Naive B cell (primary cell): ENCODE measurements around the gene PLCXD1. TPM values are rescaled to one million over a fixed set of nuclear protein-coding genes. Genes with fewer than 3 reads are reported as not detected.
"Not testable (repeated sequence)": the region's sequence is repeated elsewhere in the genome, so short reads cannot be mapped to it uniquely, and the experiment has no call there.

Source experiments
- ATAC-seq, 2 donors: fragments of 150-1000 bp; cut with Tn5 transposase; 2 replicates each; pipeline ENCODE4 v1.10.0; 2021; ENCODE audit warnings: low read depth in 2 of 2, mild to moderate bottlenecking in 2 of 2, moderate library complexity in 2 of 2
- DNase-seq: peaks from one replicate; pipeline ENCODE4 v3.0.0; 2022
- H3K27ac Mint-ChIP-seq, 6 donors: one replicate each; pipeline ENCODE4 v1.8.0; 2020 to 2022; ENCODE audit warnings: mild to moderate bottlenecking in 6 of 6, mixed read lengths in 6 of 6, moderate library complexity in 5 of 6, inconsistent platforms in 2 of 6
- H3K27me3 Mint-ChIP-seq, 3 donors: one replicate each; pipeline ENCODE4 v1.8.0; 2021 to 2022; ENCODE audit warnings: mixed read lengths in 3 of 3, mild to moderate bottlenecking in 1 of 3
- H3K36me3 Mint-ChIP-seq, 2 donors: one replicate each; pipeline ENCODE4 v1.8.0; 2020 to 2022; ENCODE audit warnings: mixed read lengths in 2 of 2, inconsistent platforms in 1 of 2, mild to moderate bottlenecking in 1 of 2
- H3K4me1 Mint-ChIP-seq, 3 donors: one replicate each; pipeline ENCODE4 v1.8.0; 2020 to 2022; ENCODE audit warnings: mixed read lengths in 3 of 3, inconsistent platforms in 1 of 3, mild to moderate bottlenecking in 1 of 3, moderate library complexity in 1 of 3
- H3K4me3 Mint-ChIP-seq, 8 donors: one replicate each; pipeline ENCODE4 v1.8.0; 2020 to 2022; ENCODE audit warnings: mild to moderate bottlenecking in 8 of 8, mixed read lengths in 8 of 8, moderate library complexity in 8 of 8, inconsistent platforms in 2 of 8
- H3K9me3 Mint-ChIP-seq, 7 donors: one replicate each; pipeline ENCODE4 v1.8.0; 2020 to 2022; ENCODE audit warnings: mixed read lengths in 7 of 7, mild to moderate bottlenecking in 5 of 7, inconsistent platforms in 2 of 7, moderate library complexity in 1 of 7
- polyA plus RNA-seq, 6 donors: library from polyadenylated mRNA; unstranded; fragments of 300-500 nt; fragmentation: Illumina TruSeq; gene quantifications; one replicate each; pipeline ENCODE4 v1.2.3, GENCODE V29; 2021; ENCODE audit warnings: low read depth in 6 of 6

PLCXD1 gene
- polyA plus RNA-seq, 6 donors from 2014 or later: 2.6 to 6.5 (median 4.8) TPM; not detected in 1

DNA sequence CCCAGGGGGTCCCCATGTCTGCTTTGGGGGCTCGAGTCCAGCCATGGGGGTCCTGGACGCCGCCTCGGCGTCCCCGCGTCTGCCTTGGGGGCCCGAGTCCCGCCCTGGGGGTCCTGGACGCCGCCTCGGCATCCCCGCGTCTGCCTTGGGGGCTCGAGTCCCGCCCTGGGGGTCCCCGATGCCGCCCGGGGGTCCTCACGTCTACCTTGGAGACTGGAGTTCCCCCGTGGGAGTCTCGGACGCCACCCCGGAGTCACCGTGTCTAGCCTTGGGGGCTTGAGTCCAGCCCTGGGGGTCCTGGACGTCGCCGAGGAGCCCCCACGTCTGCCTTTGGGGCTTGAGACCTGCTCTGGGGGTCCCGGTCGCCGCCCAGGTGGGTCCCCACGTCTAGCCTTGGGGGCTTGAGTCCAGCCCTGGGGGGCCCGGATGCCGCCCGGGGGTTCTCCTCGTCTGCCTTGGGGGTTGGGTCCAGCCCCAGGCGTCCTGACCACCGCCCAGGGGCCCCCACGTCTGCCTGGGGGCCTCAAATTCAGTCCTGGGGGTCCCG, 38.5 kb downstream of the PLCXD1 start:
- DNase-seq: no peak
- H3K4me3 Mint-ChIP-seq: peak overlapping the region; percentile 72 to 93 (median 84)
- H3K9me3 Mint-ChIP-seq: peaks cover 0 to 3% (median 0%) of the 10 kb centered on the region in 7 donors

DNA sequence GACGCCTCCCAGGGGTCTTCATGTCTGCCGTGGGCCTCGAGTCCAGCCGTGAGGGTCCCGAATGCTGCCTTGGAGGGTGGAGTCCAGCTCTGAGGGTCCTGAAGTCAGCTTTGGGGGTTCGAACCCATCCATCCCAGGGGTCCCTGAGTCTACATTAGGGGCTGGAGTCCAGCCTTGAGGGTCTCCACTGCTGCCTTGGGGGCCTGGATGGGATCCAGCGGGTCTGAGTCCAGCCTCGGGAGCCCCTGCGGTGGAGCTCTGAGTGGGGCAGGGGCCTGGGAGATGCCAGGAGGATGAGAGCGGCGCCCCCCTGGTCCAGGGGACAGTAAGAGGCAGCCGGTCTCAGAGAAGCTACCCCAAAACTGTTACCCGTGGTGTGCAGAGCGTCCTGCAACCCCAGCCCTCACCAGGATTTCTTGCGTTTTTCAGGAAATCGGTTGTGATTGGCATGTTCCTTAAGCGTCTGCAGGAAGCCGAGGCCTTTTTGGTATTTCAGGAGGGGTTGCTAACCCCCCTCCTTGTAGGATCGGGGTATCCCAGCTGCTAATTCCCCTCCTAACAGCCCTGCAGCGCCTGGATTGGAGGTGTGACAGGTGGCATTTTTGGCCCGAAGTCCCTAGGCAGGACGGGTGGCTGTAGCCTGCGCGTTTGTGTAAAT, 39.1 kb downstream of the PLCXD1 start:
- DNase-seq (no peak), ATAC-seq (no peak)
- peak overlapping the region in 5 of 6 donors; percentile 44 to 91 (median 56) for H3K27ac Mint-ChIP-seq
- H3K27me3 Mint-ChIP-seq: peaks cover 0 to 4% (median 4%) of the 10 kb centered on the region in 3 donors
- peaks cover 0 to 7% of the 10 kb centered on the region in 2 donors for H3K36me3 Mint-ChIP-seq
- peak overlapping the region; percentile 72 to 91 (median 84) for H3K4me3 Mint-ChIP-seq
- peaks cover 0 to 3% (median 0%) of the 10 kb centered on the region in 7 donors for H3K9me3 Mint-ChIP-seq
- H3K4me1 Mint-ChIP-seq: peaks cover 25 to 36% (median 30%) of the 10 kb centered on the region in 3 donors

More for the DNA sequence above, 38.5 kb downstream of the PLCXD1 start:
- Mint-ChIP-seq H3K4me1 (peaks cover 25 to 30% (median 30%) of the 10 kb centered on the region in 3 donors), H3K27ac (peak overlapping the region in 2 of 6 donors; percentile 84 to 91), H3K36me3 (peaks cover 0 to 7% of the 10 kb centered on the region in 2 donors), H3K27me3 (peaks cover 0 to under 1% (median under 1%) of the 10 kb centered on the region in 3 donors)
- ATAC-seq: no peak

DNA sequence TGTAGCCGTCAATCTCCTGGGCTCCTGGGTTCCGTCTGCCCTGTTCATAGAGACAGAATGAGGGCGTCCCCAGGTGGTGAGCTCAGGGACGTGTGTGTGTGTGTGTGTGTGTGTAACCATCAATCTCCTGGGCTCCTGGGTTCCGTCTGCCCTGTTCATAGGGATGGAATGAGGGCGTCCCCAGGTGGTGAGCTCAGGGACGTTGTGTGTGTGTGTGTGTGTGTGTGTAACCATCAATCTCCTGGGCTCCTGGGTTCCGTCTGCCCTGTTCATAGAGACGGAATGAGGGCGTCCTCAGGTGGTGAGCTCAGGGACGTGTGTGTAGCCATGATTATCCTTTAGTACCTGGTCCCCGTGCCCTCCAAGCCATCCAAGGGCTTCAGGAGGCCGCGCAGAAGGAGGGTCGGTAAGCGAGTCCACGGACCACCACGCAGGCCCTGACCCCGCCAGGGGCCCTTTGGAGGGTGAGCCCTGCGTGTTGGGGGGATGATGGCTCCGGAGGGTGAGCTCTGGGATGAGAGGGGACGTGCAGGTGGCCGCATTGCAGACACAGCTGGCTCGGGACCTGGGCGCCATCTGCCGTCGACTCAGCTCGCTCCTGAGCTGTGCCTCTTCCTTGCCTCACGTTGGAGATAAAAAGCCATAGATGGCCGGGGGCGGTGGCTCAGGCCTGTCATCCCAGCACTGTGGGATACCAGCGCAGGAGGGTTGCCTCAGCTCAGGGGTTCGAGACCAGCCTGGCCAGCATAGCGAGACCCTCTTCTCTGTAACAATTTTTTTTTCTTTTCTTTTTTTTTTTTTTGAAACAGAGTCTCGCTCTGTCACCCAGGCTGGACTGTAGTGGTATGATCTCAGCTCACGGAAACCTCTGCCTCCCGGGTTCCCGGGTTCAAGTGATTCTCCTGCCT, 42.8 kb downstream of the PLCXD1 start:
- H3K4me3 Mint-ChIP-seq: peak overlapping the region in 4 of 8 donors; percentile 51 to 78 (median 69)
- ATAC-seq (peak; percentile 1 to 22), DNase-seq (no peak)
- peaks cover 18 to 33% (median 24%) of the 10 kb centered on the region in 3 donors for H3K4me1 Mint-ChIP-seq
- no peaks in the 10 kb centered on the region for H3K9me3 Mint-ChIP-seq
- H3K27ac Mint-ChIP-seq: peak overlapping the region in 5 of 6 donors; percentile 51 to 96 (median 88)
- peaks cover 0 to 4% (median 4%) of the 10 kb centered on the region in 3 donors for H3K27me3 Mint-ChIP-seq
- no peaks in the 10 kb centered on the region for H3K36me3 Mint-ChIP-seq

- DNase-seq, H3K36me3 Mint-ChIP-seq, H3K27me3 Mint-ChIP-seq, H3K27ac Mint-ChIP-seq, H3K9me3 Mint-ChIP-seq: not testable (repeated sequence)
- peak overlapping the region in 3 of 8 donors; percentile 15 to 77 (median 33) for H3K4me3 Mint-ChIP-seq
- ATAC-seq: peak in 1 of 2 donors; percentile 24
- H3K4me1 Mint-ChIP-seq: peaks cover 22 to 33% (median 24%) of the 10 kb centered on the region in 3 donors
Observed at GRCh38 chrX:324664-325063, 43.5 kb downstream of the PLCXD1 start.

DNA sequence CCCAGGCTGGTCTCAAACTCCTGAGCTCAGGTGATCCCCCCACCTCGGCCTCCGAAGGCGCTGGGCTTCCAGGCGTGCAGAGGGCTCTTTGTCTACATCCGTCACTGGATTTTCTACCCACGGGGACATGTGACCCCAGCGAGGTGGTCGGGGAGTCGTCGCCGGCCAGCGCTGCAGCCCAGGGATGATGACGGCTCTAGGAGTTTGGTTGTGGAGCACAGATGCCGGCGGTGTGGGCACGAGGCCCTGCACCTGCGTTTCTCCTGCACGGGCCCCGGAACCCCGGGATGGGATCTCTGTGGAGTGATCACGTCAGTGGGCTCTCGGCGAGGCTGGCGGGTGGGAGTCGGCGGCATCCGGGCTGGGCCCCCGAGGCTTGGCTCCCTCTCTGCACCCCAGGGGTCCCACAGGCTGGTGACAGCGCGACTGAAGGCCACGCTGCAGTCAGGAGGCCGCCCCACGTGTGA, 46.5 kb downstream of the PLCXD1 start:
- Mint-ChIP-seq H3K9me3 (no peaks in the 10 kb centered on the region), H3K36me3 (no peaks in the 10 kb centered on the region), H3K4me3 (no peak overlapping the region), H3K27me3 (peaks cover 0 to 10% (median 4%) of the 10 kb centered on the region in 3 donors), H3K4me1 (peaks cover 16 to 28% (median 17%) of the 10 kb centered on the region in 3 donors), H3K27ac (no peak overlapping the region)
- DNase-seq (no peak), ATAC-seq (no peak)

- DNase-seq: no peak
- no peaks in the 10 kb centered on the region for H3K36me3 Mint-ChIP-seq
- peaks cover 0 to 10% (median 4%) of the 10 kb centered on the region in 3 donors for H3K27me3 Mint-ChIP-seq
- no peaks in the 10 kb centered on the region for H3K9me3 Mint-ChIP-seq
- no peak for ATAC-seq
- H3K4me1 Mint-ChIP-seq: peaks cover 5 to 14% (median 8%) of the 10 kb centered on the region in 3 donors
- H3K27ac Mint-ChIP-seq: no peak overlapping the region
- no peak overlapping the region for H3K4me3 Mint-ChIP-seq
Observed at GRCh38 chrX:329291-329910, 48.2 kb downstream of the PLCXD1 start.

DNA sequence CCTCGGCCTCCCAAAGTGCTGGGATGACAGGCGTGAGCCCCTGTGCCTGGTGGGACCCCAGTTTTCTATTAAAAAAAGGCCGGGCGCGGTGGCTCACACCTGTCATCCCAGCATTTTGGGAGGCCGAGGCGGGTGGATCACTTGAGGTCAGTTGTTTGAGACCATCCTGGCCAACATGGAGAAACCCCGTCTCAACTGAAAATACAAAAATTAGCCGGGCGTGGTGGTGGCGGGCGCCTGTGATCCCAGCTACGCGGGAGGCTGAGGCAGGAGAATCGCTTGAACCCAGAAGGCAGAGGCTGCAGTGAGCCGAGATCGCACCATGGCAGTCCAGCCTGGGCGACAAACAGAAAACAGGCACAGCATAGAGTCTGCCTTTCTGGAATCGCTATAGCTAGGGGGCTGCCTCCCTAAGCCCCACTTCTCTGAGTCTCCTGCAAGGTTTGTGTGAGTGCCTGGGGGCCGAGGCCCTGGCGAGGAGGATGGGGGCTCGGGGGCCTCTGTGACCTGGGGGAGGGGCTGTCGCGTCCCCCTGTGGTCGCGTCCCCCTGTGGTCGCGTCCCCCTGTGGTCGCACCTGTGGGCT, 49.1 kb downstream of the PLCXD1 start:
- DNase-seq, H3K9me3 Mint-ChIP-seq, ATAC-seq, H3K27ac Mint-ChIP-seq, H3K27me3 Mint-ChIP-seq, H3K36me3 Mint-ChIP-seq, H3K4me1 Mint-ChIP-seq: not testable (repeated sequence)
- H3K4me3 Mint-ChIP-seq: peak overlapping the region in 2 of 8 donors; percentile 54 to 70

- Mint-ChIP-seq H3K27ac (no peak overlapping the region), H3K36me3 (no peaks in the 10 kb centered on the region), H3K27me3 (peaks cover 0 to 6% (median 0%) of the 10 kb centered on the region in 3 donors), H3K9me3 (no peaks in the 10 kb centered on the region), H3K4me3 (peak overlapping the region in 1 of 8 donors; percentile 54), H3K4me1 (peaks cover 5 to 8% (median 5%) of the 10 kb centered on the region in 3 donors)
- no peak for DNase-seq
- ATAC-seq: no peak
Observed at GRCh38 chrX:330726-331150, 49.6 kb downstream of the PLCXD1 start.

GRCh38 chrX:331151-331824, 50.1 kb downstream of the PLCXD1 start:
- Mint-ChIP-seq H3K27ac (peak overlapping the region in 1 of 6 donors; percentile 36), H3K4me1 (peaks cover 8% of the 10 kb centered on the region in 3 donors), H3K9me3 (no peaks in the 10 kb centered on the region), H3K4me3 (peak overlapping the region in 4 of 8 donors; percentile 38 to 74 (median 54)), H3K36me3 (peaks cover 2 to 4% of the 10 kb centered on the region in 2 donors), H3K27me3 (peaks cover 0 to 6% (median 0%) of the 10 kb centered on the region in 3 donors)
- DNase-seq (no peak), ATAC-seq (peak; percentile 64 to 73)

DNA sequence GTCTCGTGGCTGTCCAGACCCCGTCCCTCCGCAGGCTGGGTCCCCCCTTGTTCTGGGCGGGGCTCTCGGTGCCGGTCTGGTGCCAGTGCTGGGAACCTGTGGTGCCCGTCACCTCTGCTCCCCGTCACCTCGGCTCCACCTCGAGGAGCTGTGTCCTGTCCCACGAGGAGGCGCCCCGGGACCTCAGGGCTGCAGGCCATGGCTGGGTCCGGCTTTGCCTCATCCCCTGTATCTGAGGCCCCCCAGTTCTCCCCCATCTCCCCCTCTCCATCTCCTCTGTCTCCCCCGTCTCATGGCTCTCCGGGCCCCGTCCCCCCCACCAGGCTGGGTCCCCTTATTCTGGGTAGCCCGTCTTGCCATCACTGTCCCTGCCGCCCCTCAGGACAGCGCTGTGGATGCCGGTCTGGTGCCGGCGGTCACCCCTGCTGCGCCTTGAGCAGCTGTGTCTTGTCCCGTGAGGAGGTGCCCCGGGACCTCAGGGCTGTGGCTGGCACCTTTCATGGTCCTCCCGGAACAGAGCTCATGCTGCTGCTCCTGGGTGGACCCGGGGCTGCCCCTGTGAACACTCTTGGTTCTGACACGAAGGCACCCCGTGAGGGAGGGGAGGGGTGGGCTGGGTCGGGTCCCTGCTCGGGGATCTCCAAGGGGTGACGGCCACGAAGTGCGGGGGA, 50.8 kb downstream of the PLCXD1 start:
- Mint-ChIP-seq H3K27me3 (peaks cover 0 to 6% (median 0%) of the 10 kb centered on the region in 3 donors), H3K9me3 (peaks cover 0 to 2% (median 0%) of the 10 kb centered on the region in 7 donors), H3K4me1 (peaks cover 8 to 10% (median 9%) of the 10 kb centered on the region in 3 donors), H3K27ac (peak overlapping the region in 1 of 6 donors; percentile 36), H3K36me3 (peaks cover 6 to 10% of the 10 kb centered on the region in 2 donors), H3K4me3 (peak overlapping the region in 3 of 8 donors; percentile 38 to 74 (median 54))
- peak in 1 of 2 donors; percentile 12 for ATAC-seq
- no peak for DNase-seq

- no peak for ATAC-seq
- Mint-ChIP-seq H3K27me3 (peaks cover 0 to 6% (median 0%) of the 10 kb centered on the region in 3 donors), H3K27ac (no peak overlapping the region), H3K9me3 (peaks cover 0 to 2% (median 0%) of the 10 kb centered on the region in 7 donors), H3K4me1 (peaks cover 8 to 10% (median 9%) of the 10 kb centered on the region in 3 donors), H3K4me3 (no peak overlapping the region), H3K36me3 (peaks cover 6 to 10% of the 10 kb centered on the region in 2 donors)
- no peak for DNase-seq
Observed at GRCh38 chrX:332496-332860, 51.3 kb downstream of the PLCXD1 start.
